ENCODE data around the gene GNGT1.

Gene GNGT1

GRCh38 chr7:93944673-93945072 is 38.3 kb downstream of the GNGT1 start:
- no peak for DNase-seq

DNA sequence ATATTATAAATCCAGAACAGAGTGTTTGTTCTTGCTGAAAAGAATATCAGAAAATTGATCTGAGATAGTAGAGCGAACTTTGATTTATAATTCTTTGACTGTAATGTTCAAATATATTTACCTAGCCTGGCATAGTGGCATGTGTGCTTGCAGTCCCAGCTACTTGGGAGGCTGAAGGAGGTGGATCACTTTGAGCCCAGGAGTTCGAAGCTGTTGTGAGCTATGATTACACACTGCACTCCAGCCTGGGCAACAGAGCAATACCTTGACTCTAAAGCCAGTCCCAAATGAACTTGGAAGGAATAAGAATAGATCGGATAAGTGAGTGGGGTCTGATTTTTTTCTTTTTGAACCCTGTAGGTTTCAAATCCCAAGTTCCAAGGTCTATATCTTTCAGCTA is 38.7 kb downstream of the GNGT1 start:
- no peak for DNase-seq

DNA sequence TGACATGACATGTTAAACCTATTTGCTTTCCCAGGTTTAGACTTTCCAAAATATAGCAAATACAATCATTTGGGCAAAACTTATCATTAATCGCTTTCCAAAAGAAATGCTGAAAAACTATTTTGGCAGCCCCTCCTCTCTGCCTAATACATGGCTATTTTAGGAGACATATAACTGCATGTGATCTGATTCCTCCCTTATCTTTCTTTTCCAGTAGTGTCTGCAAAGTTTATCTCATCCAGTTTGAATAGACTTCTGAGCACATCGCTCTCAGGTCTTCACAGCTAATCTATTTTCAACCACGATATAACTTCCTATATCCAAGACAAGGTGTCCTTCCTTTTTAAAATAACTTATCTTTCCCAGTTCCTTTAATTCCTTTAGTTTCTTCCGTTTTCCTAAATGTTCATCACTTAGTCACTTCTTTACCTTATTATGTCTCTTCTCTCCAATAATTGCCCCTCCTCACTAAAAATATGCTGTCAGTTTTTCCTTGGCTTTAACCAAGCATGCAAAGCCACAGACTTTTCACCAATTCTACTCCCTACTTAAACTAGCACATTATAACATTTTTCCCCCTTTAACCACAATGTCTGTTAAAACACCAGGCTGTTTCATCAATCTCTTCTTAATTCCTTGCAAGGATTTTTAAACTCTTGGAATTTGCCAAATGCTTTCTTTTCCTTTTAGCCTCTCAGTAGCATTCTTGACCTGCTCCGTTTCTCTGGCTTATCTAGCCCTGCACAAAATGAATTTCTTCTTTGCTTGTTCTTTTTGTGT is 39.6 kb downstream of the GNGT1 start:
- DNase-seq = no peak

DNA sequence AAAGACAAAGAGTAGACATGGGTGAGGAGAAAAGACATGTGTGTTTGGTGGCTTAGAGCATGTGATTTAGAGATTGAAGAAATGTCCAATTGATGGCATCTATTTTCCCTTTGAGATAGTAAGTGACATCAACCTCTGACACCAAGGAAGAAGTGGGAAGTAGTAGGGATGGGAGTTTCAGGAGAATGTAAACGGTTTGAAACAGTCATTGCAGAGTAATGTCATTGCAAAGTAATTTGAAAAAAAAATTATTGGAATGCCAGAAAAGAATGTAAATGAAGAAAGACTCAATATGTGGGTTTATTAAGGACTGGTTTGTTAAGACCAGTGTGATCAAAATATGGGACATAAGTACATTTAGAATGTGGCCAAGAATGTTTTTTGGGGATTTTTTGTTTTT is 41.7 kb downstream of the GNGT1 start:
- DNase-seq = no peak

GRCh38 chr7:93948873-93949272 is 42.5 kb downstream of the GNGT1 start:
- DNase-seq = no peak

- no peak for DNase-seq
These were observed 43.1 kb downstream of the GNGT1 start for GRCh38 chr7:93949423-93949822.

- DNase-seq = no peak
These were observed 48.9 kb downstream of the GNGT1 start for GRCh38 chr7:93955304-93955703.

DNA sequence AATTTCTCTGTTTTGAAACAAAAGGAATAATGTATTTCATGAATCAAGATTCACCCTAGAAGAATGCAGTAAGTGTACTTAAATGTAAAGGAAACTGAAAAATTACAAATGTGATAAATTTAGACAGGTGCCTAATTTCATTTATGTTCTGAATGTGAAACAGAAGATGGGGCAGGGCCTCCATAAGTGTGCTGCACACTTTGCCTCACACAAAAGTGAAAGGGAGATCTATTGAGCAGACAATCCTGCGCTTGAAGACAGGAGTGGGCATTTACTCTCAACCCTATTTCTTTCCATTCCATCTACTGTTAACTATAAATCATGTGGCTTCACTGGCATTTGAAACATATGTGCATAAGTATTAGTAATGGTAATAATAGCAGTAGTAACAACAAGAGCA is 51.4 kb downstream of the GNGT1 start:
- DNase-seq = no peak

DNA sequence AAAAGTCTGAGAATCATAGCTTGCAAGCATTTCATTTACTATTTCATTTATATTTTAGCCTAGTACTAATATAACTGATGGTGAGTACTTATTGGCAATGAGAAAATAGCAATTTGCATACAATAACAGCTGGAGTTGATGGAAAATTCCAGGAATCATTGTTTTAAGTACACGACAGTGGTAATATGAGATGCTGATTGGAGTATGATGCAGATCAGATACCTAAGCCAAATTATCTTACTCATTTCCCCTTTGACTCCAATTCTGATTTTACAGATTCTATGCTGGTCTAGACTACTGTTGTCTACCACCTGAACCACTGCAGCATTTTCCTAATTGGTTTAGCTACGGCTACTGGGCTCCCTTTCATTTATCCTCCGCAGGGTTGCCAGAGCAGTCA is 51.8 kb downstream of the GNGT1 start:
- no peak for DNase-seq

GRCh38 chr7:93958651-93959050 is 52.3 kb downstream of the GNGT1 start:
- DNase-seq = no peak

Measured in stimulated activated CD4-positive, alpha-beta T cell treated with anti-CD3 and anti-CD28 coated beads, Interleukin-4, amount 100 ng/mL, for 4 hours (primary cell).